ENCODE data around the gene NF2.
"Not testable (repeated sequence)": the region's sequence is repeated elsewhere in the genome, so short reads cannot be mapped to it uniquely, and the experiment has no call there.

Gene NF2

GRCh38 chr22:29603358-29604075 is at the start of gene NF2:
TSS of gene NF2 (plus strand) at chr22:29603633. CDS start at chr22:29603999, 366 bp downstream.
- peak; percentile 99 for DNase-seq (ENCODE audit: low spot score)

DNA sequence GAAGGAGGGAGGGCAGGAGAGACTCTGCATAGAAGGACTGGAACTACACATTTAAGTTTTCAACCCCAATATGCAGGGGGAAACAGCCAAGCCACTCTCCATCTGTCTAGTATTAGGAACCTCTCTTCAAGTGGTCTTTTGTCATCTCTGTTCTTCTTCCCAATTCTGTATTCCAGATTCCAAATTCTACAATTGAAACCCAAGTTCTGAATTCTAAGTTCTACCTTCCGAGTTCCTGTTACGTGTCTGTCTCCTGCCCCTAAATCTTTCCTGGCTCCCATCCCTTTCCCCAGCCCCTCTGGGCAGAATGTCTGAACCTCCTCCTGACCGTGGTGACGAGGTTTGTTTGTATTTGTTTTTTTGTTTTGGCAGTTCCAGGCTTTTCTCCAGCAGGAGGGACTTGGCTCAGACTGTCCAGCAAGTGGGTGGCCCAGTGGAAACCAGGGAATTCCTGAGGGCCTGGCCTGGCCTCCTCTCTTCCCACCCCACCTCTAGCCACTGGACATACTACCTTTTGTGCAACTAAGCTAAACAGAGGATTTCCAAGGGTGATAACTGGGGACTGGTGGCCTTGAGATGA is 48.3 kb upstream of the NF2 start:
- DNase-seq (ENCODE audit: low spot score), result peak; percentile 44

DNA sequence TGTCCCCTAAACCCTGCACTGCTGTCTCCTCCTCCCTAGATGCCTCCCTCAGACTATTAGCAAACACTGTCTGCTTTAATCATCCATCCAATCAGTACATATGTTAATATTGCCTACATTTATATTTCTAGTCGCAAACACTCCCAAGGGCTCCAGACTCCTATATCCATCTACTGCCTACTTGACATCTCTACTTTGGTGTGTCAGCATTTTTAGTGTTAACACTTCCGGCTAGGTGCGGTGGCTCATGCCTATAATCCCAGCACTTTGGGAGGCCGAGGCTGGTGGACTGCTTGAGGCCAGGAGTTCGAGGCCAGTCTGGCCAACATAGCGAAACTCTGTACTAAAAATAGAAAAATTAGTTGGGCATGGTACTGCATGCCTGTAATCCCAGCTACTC is 44.4 kb upstream of the NF2 start:
- DNase-seq (ENCODE audit: low spot score), result no peak

GRCh38 chr22:29559853-29560252 is 43.6 kb upstream of the NF2 start:
- no peak for DNase-seq (ENCODE audit: low spot score)

DNA sequence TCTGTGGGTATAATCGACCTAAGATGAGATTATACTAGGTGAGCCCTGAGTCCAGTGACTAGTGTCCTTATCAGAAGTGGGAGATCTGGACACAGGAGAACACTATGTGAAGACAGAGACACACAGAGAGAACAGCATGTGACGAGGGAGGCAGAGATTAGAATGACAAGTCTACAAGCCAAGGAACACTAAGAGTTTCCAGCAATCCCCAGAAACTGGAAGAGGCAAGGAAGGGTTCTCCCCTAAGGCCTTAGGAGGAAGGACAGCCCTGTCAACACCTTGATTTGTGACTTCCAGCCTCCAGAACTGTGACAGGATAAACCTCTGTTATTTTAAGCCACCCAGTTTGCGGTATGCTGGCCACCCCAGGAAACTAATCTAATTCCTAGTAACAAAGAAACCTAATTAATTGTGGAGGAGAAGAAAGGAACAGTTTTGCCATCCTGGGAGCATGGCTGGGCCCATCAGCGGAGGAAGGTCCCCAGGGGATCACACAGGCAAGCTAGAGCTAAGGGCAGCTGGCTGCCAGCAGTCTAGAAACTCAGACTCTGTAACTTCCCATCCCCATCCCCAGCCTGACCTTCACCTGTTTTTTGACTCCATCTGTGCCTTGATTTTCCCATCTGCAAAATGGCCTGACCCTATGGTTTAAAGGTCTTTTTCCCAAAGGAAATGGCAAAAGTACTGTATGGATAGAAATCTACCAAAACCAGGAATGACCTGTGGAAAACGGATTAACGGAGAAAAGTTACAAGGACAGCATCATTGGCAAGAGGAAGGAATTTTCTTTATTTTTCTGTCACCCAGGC is 39.6 kb upstream of the NF2 start:
- DNase-seq (ENCODE audit: low spot score), result no peak

DNA sequence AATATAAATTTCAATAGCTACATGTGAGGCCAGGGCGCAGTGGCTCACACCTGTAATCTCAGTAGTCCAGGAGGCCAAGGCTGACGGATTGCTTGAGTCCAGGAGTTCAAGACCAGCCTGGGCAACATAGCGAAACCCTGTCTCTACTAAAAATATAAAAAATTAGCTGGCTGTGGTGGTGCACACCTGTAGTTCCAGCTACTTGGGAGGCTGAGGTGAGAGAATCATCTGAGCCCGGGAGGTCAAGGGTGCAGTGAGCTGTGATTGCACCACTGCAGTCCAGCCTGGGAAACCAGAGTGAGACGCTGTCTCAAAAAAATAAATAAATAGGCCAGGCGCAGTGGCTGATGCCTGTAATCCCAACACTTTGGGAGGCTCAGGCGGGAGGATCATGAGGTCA is 36.9 kb upstream of the NF2 start:
- DNase-seq (ENCODE audit: low spot score), result not testable (repeated sequence)

GRCh38 chr22:29567338-29567737 is 36.1 kb upstream of the NF2 start:
- DNase-seq (ENCODE audit: low spot score), result no peak

DNA sequence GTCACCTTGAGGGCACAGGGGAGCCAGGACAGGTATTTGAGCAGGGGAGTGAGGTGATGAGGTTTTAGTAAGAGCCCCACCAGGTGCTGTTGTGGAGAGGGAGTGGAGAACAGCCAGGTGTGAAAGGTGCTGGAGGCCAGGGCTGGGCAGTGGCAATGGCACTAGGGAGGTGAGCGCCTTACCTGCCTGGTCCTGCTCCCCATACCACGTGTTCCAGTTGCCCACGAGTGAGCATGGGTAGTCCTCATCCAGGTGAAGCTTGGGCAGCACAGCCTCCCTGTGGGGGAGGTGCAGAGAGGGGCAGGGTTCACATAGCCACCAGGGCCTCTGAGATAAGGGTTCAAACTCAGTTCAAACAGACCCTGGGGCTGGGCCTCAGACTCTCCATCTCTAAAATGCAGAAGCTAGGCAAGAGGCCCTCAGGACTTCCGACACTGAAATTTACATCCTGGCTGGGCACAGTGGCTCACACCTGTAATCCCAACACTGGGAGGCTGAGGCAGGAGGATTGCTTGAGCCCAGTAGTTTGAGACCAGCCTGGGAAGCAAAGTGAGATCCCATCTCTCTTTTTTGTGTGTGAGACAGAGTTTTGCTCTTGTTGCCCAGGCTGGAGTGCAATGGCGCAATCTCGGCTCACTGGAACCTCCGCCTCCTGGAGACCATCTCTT is 34.3 kb upstream of the NF2 start:
- DNase-seq (ENCODE audit: low spot score), result no peak

GRCh38 chr22:29570456-29570855 is 33.0 kb upstream of the NF2 start:
- no peak for DNase-seq (ENCODE audit: low spot score)

- no peak for DNase-seq (ENCODE audit: low spot score)
Measured at GRCh38 chr22:29570912-29571549, 32.4 kb upstream of the NF2 start.

GRCh38 chr22:29574762-29575450 is 28.5 kb upstream of the NF2 start:
- no peak for DNase-seq (ENCODE audit: low spot score)

DNA sequence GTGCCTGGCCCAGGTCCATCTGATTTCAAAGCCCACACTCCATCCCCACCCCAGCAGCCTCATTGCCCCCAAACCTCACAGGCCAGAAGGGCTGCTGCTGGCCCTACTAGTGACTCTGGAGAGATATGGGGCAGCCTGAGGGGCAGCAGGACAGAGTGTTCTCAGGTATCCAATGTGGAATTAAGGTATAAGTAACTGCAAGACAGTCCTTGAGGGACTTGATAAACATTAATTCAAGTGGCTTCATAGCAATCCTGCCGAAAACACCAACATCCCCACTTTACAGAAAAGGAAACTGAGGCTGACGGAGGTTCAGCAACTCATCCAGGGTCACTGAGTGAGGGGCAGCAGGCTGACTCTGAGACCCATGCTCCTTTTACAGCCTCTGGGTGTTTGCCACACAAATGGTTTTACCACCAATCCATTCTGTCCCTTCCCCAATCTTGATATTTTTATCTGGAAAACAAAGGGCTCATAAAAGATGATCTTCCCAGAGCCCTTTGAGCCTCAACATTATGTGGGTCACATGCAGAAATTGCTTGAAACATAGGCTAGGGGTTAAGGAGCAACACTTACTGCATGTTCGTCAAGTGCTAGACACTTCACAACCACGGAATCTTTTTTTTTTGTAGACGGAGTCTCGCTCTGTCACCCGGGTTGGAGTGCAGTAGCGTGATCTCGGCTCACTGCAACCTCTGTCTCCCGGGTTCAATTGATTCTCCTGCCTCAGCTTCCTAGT is 24.8 kb upstream of the NF2 start:
- DNase-seq (ENCODE audit: low spot score), result no peak

- peak; percentile 7 for DNase-seq (ENCODE audit: low spot score)
Measured at GRCh38 chr22:29580200-29580810, 23.1 kb upstream of the NF2 start.

GRCh38 chr22:29581799-29582198 is 21.6 kb upstream of the NF2 start:
- no peak for DNase-seq (ENCODE audit: low spot score)

GRCh38 chr22:29584975-29585374 is 18.5 kb upstream of the NF2 start:
- no peak for DNase-seq (ENCODE audit: low spot score)

- DNase-seq (ENCODE audit: low spot score), result not testable (repeated sequence)
Measured at GRCh38 chr22:29586193-29586705, 17.2 kb upstream of the NF2 start.

DNA sequence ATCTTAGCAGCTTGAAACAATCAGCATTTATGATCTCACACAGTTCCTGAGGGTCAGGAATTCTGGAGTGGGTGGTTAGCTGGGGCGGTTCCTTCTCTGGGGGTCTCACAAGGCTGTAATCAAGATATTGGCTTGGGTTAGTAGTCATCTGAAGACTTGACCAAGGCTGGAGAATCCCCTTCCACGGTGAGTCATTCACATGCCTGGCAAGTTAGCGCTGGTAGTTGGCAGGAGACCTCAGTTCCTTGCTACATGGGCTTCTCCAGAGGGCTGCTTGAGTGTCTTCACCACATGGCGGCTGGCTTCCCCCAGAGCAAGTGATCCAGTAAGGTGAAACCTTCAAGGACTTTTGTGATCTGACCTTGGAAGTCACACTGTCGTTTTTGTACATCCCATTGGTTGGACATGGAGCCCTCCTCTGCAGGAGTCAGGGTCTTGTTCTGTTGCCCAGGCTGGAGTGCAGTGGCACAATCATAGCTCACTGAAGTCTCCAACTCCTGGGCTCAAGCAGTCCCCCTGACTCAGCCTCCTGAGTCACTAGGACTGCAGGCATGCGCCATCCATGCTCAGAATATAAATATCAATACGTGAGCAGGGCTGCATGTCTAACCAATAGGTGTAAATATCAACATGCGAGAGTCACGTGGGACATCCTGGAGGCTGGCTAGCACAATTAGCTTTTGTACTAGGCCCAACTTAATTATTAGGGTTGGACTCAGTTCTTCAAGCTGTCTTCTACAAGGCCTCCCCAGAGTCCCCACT is 15.3 kb upstream of the NF2 start:
- peak; percentile 69 for DNase-seq (ENCODE audit: low spot score)

GRCh38 chr22:29593923-29594322 is 9.5 kb upstream of the NF2 start:
- no peak for DNase-seq (ENCODE audit: low spot score)

- not testable (repeated sequence) for DNase-seq (ENCODE audit: low spot score)
Measured at GRCh38 chr22:29594447-29594846, 9.0 kb upstream of the NF2 start.

Data from AG08396 (cell line).